22Rv1 (cell line): ENCODE measurements around the gene CDK5RAP1.

Experiments used
- CTCF ChIP-seq: fragments of 450-650 bp; IDR thresholded peaks from 2 replicates; pipeline ENCODE4 v1.5.1; 2017; ENCODE audit warnings: mild to moderate bottlenecking
- ZFX ChIP-seq: fragments of 450-650 bp; IDR thresholded peaks from 2 replicates; pipeline ENCODE4 v1.6.1; 2017; ENCODE audit warnings: antibody characterized with exemption, borderline replicate concordance

GRCh38 chr20:33445881-33446625 lies 44.7 kb upstream of the CDK5RAP1 start:
- TF ChIP-seq CTCF (no peak), ZFX (no peak)
